PC-3 (cell line): ENCODE data around the gene AMZ2.

Experiments
- CTCF ChIP-seq: fragments of 300-600 bp; sonication (generic); conservative IDR thresholded peaks from 2 replicates; pipeline ENCODE4 v1.5.1; 2017; ENCODE audit warnings: antibody characterized with exemption, low read depth, mild to moderate bottlenecking, low read length
- EZH2 ChIP-seq: fragments of 300-600 bp; sonication (generic); IDR thresholded peaks from one replicate; pipeline ENCODE4 v1.6.1; 2017; ENCODE audit warnings: antibody characterized with exemption, mild to moderate bottlenecking, low read length; ENCODE audit not compliant: unreplicated experiment
- EZH2phosphoT487 ChIP-seq: fragments of 300-600 bp; sonication (generic); IDR thresholded peaks from 2 replicates; pipeline ENCODE4 v1.6.1; 2018; ENCODE audit warnings: mild to moderate bottlenecking, antibody characterized with exemption, low read length, borderline replicate concordance

- TF ChIP-seq CTCF, result no peak
- TF ChIP-seq EZH2, result no peak
- no peak for TF ChIP-seq EZH2phosphoT487
Observed at GRCh38 chr17:68248891-68249290, 1.0 kb downstream of the AMZ2 start.
